Measurements from ENCODE around the gene CASP6.

Gene CASP6

GRCh38 chr4:109665783-109666485 lies 37.3 kb downstream of the CASP6 start:
- DNase-seq: no peak

GRCh38 chr4:109662771-109663170 lies 40.5 kb downstream of the CASP6 start:
- DNase-seq: no peak

- DNase-seq: no peak
Measured at GRCh38 chr4:109662116-109662515, 41.1 kb downstream of the CASP6 start.

GRCh38 chr4:109658871-109659410 lies 44.3 kb downstream of the CASP6 start:
- no peak for DNase-seq

- no peak for DNase-seq
Measured at GRCh38 chr4:109657854-109658418, 45.3 kb downstream of the CASP6 start.

- DNase-seq: no peak
Measured at GRCh38 chr4:109655396-109655795, 47.8 kb downstream of the CASP6 start.

- no peak for DNase-seq
Measured at GRCh38 chr4:109649872-109650271, 53.4 kb downstream of the CASP6 start.

- DNase-seq: no peak
Measured at GRCh38 chr4:109648997-109649575, 54.2 kb downstream of the CASP6 start.

GRCh38 chr4:109648266-109648996 lies 54.8 kb downstream of the CASP6 start:
- DNase-seq: no peak

GRCh38 chr4:109645874-109646710 lies 57.2 kb downstream of the CASP6 start:
- no peak for DNase-seq

GRCh38 chr4:109640644-109641043 lies 62.6 kb downstream of the CASP6 start:
- DNase-seq: no peak

Measured in cerebellar nuclear complex (tissue), 1 donor.